Fibroblast of peridontal ligament (primary cell): Measurements from ENCODE around the gene RPL23.

Experiments used
- DNase-seq: peaks from one replicate; pipeline ENCODE4 v3.0.0-alpha.2; 2010; ENCODE audit errors: extremely low read depth

The RPL23 gene

DNA sequence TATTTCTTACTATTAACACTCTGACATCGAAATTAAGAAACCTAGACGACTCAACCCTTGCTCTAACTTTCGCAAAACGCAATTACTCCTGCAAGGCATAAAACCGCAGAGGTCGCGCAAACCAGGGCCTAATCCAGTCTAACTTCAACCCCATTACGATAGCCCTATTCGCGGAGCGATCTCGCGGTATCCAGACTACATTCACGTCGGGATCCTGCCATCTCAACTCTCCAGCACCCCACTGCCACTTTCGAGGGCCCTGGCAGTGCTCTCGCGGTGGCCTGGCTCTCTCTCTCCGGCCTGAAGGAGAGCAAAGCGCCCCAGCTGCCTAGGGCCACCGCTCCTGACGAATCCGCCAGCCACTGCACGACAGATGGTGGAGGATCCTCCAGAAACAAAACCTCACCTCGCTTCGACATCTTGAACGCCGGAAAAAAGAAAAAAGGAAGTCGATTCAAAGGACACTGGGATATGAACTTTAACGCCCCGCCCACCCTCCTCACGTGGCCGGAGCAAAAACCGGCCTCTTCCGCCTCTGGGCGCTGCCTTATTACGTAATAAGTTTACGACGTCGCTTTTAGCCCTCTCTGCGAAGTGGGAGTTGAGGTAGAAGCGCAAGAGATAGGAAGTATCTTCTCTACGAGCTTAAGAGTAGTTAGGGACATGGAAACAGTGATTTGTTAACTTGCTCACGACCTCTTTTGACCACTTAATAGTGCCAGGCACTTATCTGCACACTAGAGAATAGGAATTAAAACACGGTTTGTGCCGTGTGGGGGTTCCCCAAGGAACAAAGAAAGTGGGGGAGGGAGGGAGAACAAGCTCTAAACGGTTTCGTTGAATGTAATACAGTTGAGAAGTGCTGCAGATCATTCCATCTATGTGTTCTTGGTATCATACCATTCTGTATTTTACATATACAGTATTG is at the start of gene RPL23:
TSS of gene RPL23 (minus strand) at position 430 of the 928 bp plus-strand sequence. CDS start at position 419, 11 bp downstream.
- peak; percentile 98 for DNase-seq

DNA sequence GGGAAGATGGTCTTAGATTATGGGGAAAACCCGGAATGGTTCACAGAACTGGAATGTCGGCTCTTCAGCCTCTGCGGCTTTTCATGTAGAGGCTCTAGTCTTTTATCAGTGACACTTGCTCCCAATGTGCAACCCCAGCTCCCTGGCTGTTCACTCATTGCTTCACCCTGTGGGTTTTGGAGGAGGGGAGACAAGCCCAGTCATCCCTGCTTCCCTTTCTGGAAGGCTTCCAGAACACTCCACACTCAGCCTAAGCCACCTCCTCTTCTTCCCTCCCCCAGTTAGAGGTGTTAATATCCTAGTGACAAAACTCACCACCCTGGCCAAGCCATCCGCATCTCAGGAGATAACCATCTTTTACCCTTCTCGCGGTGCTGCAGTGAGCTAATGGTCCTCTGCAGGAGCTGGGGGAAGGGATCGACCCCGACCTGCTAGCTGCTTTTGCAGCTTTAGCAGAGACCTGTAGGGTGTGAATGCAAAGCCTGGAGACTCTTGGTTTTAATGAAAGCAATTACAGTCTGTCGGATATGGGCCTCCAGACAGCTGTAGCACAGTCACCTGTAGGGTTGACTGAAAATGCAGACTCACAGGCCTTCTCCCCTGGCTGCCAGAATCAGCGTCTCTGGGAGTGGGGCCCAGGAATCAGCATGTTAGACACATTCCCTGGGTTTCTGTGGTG is 47.6 kb upstream of the RPL23 start:
- peak; percentile 93 for DNase-seq

DNA sequence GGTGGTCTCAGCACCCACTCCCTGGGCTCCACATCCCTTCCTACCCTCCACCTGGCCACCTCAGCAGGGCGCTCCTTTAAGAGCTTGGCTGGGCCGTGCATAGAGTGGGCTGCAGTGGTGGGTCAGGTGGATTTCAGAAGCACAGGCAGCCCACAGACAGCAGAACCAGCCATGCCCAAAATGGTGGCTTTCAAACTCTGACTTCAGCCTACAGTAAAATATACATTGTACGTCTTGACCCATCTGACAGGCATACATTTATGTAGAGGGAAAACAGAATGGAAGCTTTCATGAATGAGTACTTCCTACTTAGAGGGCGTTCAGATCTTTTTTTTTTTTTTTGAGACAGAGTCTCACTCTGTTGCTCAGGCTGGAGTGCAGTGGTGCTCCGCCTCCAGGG is 45.9 kb upstream of the RPL23 start:
- no peak for DNase-seq

DNA sequence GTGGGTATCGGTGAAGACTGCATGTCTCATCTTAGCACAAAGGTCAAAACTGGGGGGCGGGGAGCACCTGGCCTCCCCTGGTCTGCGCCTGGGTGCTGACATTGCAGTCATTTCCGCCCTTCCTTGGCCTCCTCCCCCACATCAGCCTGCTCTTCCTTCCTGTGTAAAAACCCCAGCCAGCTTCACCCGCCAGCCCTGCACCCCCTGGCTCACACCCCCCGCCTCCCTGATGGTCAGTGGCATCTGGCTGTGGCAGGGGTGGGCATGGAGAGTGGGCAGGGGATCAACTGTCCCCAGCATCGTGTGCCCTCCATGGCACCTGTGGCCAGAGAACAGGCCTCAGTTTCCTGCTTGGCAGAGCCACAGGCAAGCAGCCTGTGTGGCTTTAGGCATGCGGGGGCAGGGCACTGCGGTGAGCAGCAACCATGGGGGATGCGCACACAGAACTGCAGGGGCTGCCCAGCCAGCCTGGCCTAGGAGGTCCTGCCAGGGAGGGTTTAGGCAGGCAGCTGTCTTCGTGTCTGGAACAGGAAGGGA is 45.4 kb upstream of the RPL23 start:
- no peak for DNase-seq

DNA sequence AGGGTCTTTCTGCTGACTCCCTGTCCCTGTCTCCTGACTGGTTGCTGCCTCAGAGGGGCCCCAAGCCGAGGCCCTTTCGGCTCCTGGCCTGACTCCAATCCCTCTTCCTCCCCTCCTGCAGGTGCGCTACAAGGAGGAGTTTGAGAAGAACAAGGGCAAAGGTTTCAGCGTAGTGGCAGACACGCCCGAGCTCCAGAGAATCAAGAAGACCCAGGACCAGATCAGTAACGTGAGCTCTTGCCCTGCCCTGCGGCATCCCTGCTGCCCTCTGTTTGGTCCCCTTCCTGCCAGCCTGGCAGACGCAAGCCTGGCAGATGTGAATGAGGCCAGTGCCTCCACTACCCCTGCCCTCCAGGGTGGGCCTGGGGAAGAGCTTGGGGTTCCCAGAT is 44.8 kb upstream of the RPL23 start:
- DNase-seq = no peak

DNA sequence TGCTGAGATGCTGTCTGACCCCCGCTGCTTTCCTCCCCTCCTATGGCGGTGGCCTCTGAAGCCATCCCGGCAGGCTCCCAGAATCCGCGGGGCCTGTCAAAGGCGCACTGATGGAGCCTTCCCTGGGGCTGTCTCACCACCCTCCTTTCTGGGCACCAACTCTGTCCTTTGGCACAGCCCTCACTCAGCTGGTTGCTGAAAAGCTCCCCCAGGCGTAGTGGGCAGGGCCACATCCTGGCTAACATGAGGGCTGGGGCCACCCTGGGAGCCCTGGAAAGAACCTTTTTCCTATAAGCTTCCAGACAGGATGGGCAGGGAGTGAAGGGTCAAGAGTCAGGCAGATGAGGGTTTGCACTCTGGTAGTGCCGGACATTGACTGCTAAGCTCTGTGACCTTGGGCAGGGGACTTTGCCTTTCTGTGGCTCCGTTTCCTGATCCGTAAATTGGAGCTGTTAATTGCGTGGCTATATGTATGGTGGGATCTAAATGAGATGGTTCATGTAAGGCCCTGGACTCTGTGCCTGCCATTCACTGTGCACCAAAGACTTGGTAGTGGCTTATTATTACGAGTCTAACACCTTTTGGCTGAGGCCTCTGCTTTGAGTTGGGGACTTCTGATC is 44.3 kb upstream of the RPL23 start:
- no peak for DNase-seq

DNA sequence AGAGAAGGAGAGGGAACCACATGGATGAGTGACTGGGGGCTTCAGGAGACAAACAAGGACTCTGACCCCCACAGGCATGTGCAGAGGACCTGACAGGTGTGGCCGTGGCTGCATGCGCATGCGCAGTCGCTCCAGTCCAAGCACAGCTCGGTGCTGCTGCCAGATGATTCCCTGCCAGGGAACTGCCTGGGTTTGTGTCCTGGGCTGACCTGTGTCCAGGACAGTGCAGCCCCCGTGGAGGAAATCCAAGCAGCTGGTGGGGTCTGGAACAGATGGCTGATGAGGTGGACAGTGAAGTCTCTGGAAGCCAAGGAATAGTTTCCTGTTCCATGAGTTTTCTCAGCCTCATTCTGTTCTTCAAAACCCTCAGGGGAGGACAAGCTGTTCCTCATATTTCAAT is 43.7 kb upstream of the RPL23 start:
- DNase-seq = peak; percentile 17

DNA sequence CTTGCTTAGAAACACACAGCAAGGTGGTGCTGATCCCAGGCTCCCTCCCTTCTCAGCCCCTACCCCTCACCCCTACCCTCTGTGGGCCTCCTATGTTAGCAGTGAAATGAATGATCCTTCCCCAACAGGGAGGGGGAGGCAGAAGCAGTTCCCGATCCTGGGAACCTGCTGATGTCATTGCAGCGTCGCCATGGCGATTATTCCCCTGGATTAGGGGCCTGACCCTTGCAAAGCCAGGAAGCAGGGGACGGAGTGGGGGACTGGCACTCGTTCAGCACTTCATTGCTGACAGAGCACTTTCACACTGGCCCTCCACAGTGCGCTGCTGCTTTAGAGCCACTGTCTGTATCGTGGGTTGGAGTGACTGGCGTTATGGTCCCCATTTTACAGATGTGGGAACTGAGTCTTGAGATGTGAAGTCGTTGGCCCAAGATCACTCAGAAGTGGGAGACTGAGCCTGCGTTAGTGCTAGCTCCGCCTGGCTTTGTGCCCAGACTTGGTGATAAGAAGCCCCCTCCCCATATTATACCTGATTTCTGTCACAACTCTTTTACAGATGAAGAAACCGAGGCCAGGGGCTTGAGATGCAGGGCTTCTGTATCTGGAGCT is 42.9 kb upstream of the RPL23 start:
- no peak for DNase-seq

DNA sequence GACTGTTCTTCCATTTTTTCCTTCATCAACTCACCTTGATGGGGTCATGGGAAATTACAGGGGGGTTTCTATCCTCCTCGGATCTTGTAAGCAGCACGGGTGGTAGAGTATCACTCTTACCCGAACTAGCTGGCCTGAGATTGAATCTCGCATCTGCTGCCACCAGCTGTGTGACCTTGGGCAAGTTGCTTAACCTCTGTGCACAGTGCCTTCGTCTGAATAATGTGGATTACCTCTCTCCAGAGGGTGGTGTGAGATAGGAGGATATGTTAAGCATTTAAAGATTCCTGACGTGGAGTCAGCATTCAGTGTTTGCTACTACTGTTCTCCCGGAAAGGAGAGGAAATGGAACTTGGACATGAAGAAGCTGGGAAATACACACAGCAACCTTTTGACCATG is 40.8 kb upstream of the RPL23 start:
- no peak for DNase-seq

DNA sequence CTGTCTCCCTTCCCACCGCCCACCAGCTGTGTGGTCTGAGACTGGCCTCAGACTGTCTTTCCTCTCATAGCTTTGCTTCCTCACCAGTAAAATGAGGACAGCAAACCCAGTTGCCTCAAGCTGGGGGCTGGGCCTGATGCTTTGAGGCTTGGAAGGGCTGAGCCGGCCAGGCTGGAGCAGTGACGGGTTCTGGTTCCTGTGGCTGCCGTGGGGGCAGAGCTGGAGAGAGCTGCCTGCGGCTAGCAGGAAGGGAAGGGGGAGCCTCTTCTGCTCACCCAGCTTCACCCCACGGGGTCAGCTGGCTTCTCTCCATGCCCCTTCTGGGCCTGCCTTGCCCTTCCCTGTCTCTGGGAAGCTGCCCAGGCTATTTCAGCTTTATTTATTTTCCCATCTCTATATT is 40.1 kb upstream of the RPL23 start:
- DNase-seq = no peak

DNA sequence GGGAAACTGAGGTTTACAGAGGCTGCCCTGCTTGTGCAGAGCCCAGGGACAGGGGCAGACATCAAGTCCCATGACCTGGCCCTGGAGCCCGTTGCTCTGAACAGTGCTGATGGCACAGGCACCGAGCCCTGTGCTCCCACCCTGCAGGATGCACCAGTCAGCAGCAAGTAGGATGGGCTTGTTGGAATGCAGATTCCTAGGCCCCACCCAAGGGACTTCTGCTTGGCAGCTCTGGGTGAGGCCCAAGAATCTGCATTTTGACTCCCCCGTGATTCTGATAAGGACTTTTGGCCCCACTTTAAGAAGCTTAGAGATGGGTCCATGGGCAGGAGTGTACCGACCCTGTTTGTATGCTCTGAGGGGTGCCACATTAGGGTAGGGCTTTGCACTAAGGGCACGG is 39.6 kb upstream of the RPL23 start:
- DNase-seq = no peak

DNA sequence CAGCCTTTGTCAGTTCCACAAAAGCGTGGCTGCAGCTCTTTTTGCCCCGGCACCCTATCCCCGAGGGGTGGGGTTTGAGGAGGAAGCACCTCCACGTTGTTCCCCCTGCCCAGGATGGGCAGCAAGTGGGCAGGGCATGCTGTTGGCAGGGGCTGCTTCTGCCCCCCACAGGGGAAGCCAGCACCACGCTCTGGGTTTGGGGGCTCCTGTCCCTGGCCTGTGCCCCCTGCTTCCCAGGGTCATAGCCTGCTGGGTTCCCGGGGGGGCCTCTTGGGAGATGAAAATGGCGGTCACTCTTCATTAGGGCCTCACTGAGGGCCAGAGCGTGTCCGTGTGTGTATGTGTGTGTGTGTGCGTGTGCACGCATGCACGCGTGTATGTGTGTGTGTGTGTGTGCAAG is 39.1 kb upstream of the RPL23 start:
- DNase-seq = no peak

DNA sequence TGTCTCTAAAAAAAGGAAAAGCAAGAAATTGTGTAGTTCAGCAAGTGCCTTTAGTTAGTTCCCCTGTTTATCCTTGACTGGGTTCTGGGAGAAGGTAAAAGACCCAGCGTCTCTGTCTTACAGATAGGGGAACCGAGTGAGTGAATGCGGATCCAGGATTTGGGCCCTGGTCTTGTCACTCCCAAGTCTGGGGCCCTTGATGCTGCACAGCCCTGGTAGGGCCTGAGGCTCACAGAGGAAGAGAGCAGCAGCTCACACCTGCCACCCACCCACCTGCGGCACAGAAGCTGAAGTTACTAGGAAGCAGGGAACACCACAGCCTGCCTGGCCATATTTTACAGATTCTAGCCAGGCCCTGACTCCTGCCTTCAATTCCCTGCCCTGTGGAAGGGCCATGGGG is 38.6 kb upstream of the RPL23 start:
- DNase-seq = no peak

DNA sequence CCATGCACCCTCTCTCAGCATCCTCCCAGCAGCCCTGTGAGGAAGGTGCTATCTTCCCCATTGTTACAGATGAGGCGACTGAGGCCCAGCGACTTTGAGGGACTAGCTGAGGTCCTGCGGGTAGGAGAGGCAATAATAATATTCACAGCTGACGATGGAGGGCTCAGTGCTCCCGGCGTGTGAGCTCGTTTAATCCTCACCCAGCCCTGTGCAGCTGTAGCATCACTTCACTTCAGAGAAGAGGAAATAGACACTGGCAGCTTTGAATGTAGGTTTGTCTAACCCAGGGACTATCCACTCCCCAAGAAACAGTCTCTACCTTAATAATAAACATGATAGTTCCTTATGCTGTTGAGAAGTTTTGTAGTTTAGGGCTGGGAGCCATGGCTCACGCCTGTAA is 37.9 kb upstream of the RPL23 start:
- DNase-seq = no peak

DNA sequence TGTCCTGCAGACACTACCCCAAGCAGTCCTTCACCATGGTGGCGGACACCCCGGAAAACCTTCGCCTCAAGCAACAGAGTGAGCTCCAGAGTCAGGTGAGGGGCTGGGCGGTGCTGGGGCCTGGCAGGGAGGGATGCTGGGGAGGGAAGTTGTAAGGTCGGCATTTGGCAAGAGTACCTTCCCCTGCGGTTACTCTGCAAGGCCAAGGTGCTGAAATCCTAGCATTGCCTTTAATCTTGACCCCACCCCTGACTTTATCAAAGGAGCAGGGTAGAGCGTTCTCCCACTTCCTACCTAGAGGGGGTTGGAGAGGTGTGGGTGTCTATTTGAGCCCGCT is 36.9 kb upstream of the RPL23 start:
- DNase-seq = no peak

DNA sequence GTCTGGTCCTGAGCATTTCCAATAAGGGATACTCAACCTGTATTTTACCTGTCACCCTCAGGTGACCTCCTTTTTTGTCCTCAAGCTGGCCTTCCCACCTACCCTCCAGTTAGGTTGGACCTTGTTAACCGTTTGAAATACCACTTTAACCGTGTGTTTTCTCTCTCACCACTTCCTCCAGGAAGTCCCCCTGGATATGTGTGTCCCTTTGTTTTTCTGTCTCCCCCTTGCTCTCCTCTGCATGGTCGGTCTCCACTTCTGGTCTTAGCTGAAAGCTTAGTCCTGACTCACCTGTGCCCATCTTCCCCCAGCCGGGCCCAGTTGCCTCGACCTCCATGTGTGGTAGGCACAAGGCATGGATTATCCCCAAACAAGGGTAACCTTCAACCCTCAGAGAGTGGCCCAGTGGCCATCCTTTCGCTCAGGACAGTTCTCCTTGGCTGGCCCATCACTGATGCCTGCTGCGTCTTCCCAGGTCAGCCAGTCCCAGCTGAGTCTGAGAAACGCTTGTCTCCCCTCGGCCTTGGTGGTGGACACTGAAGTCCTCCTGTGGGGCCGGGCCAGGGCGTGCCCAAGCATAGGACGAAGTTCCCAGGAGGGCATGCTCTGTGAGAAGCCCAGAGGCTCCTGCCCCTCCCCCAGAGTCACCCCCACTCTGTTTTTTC is 36.4 kb upstream of the RPL23 start:
- DNase-seq = no peak

DNA sequence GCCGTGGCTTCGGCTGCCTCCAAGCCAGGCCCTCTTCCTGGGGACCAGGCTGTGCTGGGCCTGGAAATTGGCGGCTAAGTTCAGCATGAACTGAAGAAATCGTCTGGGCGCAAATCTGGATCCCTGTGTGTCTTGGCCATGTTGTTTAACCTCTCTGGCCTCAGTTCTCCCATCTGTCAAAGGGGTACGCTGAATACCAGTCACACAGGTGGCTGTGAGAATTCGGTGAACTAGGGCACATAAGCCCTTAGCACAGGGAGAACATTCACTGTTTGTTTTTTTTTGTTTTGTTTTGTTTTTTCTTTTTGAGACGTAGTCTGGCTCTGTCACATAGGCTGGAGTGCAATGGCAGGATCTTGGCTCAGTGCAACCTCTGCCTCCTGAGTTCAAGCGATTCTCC is 35.3 kb upstream of the RPL23 start:
- no peak for DNase-seq

DNA sequence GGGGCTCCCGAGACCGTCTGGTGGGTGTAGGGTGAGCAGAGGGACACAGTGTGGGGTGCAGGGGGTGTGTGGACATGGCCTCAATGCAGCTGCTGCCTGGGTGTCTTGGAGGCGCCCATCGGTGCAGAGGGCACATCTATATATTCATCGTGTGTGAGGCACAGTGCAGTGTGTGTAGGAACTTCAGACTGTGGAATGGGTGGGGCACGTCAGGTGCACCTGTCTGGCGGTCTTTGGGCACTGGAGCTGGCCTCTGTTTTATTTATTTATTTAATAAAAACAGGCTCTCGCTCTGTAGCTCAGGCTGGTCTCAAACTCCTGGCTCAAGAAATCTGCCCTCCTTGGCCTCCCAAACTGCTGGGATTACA is 33.1 kb upstream of the RPL23 start:
- no peak for DNase-seq

DNA sequence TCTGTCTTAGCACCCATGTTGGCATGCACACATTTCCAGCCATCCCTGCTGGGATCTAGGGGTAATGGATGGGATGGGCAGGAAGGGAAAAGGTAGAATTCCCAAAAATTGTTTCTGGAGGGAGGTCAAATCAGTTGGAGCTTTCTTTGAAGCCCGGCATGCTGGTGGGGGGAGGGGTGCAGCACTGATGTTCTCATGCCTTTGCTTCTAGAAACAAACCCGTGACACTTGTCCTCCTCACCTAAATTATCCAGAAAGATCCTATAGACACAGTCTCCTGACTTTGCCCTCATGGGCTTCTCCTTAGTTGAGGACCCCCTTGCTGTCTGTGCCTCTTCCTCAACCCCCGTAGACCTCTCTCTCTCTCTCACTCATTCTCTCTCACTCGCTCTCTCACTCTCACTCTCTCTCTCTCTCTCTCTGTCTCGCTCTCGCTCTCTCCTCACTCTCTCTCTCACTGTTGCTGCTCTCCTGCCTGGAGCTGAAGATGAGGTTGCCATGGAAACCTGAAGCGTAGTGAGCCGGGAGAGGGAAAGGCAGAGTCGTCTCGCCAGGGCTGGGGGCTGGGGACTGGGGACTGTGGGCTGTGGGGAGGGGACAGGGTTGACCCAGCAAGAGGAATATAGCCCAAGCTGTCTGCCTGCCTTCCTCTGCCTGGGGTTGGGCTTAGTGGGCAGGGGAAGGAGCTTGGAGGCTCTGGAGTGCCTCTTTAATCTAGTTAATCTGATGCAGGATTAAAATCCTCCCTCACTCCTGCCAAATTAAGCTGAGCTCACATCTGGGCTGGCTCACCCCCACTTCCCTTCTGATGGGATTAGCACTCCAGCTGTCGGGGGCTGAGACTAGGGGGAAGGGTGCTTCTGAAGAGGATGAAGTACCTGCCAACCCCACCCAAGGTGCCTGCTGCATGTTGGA is 32.5 kb upstream of the RPL23 start:
- DNase-seq = peak; percentile 33

DNA sequence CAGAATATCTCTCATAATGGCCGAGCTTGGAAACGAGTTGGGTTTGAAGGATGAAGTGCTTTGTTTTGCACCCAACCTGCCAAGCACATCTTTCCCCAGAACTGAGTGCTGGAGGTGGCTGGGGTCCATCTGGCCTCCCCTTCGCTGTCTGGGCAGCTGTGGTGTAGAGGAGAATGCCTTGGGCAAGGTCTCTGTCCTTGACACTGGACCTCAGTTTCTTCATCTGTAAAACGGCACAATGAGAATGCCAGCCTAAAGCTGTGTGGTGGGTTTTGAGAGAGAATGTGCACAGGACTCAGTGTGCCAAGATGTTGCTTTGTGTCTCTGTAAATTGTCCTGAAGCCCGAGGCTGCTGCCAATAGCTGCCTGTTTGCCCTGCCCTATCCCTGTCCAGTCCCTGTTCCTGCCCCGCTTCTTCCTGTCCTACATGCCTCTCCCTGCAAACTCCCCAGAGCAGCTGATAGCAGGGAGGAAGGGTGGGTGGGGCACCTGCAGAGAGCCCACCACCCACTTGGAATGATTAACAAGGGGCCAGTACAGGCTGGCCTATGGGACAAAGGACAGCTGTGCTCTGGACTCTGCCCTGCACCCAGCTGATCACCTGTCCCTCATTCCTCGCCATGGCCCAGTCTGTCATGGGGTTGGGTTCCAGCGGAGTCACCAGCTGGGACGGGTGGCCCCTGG is 31.7 kb upstream of the RPL23 start:
- DNase-seq = no peak
